Smooth muscle cell (in vitro differentiated cells): ENCODE results near the gene TNS1. TPM values are rescaled to one million over a fixed set of nuclear protein-coding genes. Genes with fewer than 3 reads are reported as not detected.

Experiments
- DNase-seq: peaks from one replicate; lab custom pipeline; 2025; ENCODE audit not compliant: unreplicated experiment; lab: John Stamatoyannopoulos, UW
- H2AFZ ChIP-seq: fragments of 200-600 bp; sonication (generic); 2 replicates; pipeline ENCODE4 v1.6.0; 2016; ENCODE audit warnings: antibody characterized with exemption, low read depth, mild to moderate bottlenecking
- H3F3A ChIP-seq: fragments of 200-600 bp; sonication (generic); 2 replicates; pipeline ENCODE4 v1.6.0; 2017; ENCODE audit warnings: antibody characterized with exemption, low read depth
- H3K27ac ChIP-seq: fragments of 200-600 bp; sonication (generic); 2 replicates; pipeline ENCODE4 v1.5.1; 2016; ENCODE audit warnings: low read depth, mild to moderate bottlenecking
- H3K27me3 ChIP-seq: fragments of 200-600 bp; sonication (generic); 2 replicates; pipeline ENCODE4 v1.6.1; 2016; ENCODE audit warnings: low read depth, mild to moderate bottlenecking
- H3K36me3 ChIP-seq: fragments of 200-600 bp; sonication (generic); 2 replicates; pipeline ENCODE4 v1.5.1; 2016; ENCODE audit warnings: low read depth
- H3K4me1 ChIP-seq: fragments of 200-600 bp; sonication (generic); 2 replicates; pipeline ENCODE4 v1.5.1; 2016; ENCODE audit warnings: low read depth
- H3K4me2 ChIP-seq: fragments of 200-600 bp; sonication (generic); 2 replicates; pipeline ENCODE4 v1.6.0; 2016; ENCODE audit warnings: mild to moderate bottlenecking
- H3K4me3 ChIP-seq: fragments of 200-600 bp; sonication (generic); 2 replicates; pipeline ENCODE4 v1.5.1; 2016; ENCODE audit warnings: mild to moderate bottlenecking
- H3K79me2 ChIP-seq: fragments of 200-600 bp; sonication (generic); 2 replicates; pipeline ENCODE4 v1.6.0; 2016; ENCODE audit warnings: low read depth, mild to moderate bottlenecking
- H3K9ac ChIP-seq: fragments of 200-600 bp; sonication (generic); 2 replicates; pipeline ENCODE4 v1.6.0; 2016; ENCODE audit warnings: low read depth
- H3K9me3 ChIP-seq: fragments of 200-600 bp; sonication (generic); replicated peaks from 2 replicates; pipeline ENCODE4 v1.5.1; 2016; ENCODE audit warnings: low read depth
- H4K20me1 ChIP-seq: fragments of 200-600 bp; sonication (generic); 2 replicates; pipeline ENCODE4 v1.6.0; 2016; ENCODE audit warnings: low read depth
- WGBS: methylation state at CpG from one replicate; pipeline ENCODE4 v1.1.7; 2016; ENCODE audit warnings: low lambda C conversion rate; 5-methylcytosine and 5-hydroxymethylcytosine counted together
- polyA plus RNA-seq: library from polyadenylated mRNA; unstranded; fragments of >200 nt; fragmentation: Nextera tagmentation; extraction: Ambion mirVana; gene quantifications from 2 replicates; pipeline ENCODE4 v1.2.1, GENCODE V29; 2016
- total RNA-seq: library from RNA; depleted of rRNA; stranded (reverse); fragments of >200 nt; gene quantifications from 2 replicates; pipeline ENCODE4 v1.2.3, GENCODE V29; 2014
- TF ChIP-seq, protein P1 (sequence below): fragments of 200-600 bp; sonication (generic); IDR thresholded peaks from 2 replicates; pipeline ENCODE4 v1.5.1; 2017; ENCODE audit warnings: borderline replicate concordance, mild to moderate bottlenecking, antibody characterized with exemption; ENCODE audit not compliant: insufficient read depth, poor library complexity, severe bottlenecking

The TNS1 gene
- total and polyA plus RNA-seq, 2 experiments from 2014 or later = 52.3 to 61.5 TPM

DNA sequence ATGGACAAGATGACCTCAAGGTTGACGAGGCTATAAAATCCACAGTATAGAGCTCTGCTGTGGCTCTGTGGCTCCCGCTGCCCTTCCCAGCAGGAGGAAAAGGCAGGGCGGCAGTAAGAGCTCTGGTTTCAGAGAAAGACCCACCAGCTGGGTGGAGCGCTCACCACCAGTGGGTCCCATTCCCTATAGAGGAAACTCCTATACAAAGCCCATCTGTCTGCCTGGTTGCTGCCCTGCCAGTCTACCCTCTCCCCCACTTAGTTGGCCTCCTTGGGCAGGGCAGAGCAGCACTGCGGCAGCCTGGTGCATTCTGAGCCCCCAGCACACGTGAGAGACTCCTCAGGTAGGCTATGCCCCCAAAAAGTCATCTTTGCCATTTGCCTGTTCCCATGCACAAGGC, 26.5 kb downstream of the TNS1 start:
- 94% methylated on average over 6 of the region's 6 CpGs for WGBS
- Histone ChIP-seq H3F3A (no peaks in the 10 kb centered on the region), H3K36me3 (no peaks in the 10 kb centered on the region), H3K79me2 (peaks cover 31% of the 10 kb centered on the region), H3K27me3 (no peaks in the 10 kb centered on the region), H3K27ac (no peak overlapping the region), H3K9ac (no peak overlapping the region), H2AFZ (no peak overlapping the region), H3K4me1 (peaks cover 19% of the 10 kb centered on the region), H3K9me3 (no peaks in the 10 kb centered on the region), H3K4me3 (no peak overlapping the region), H3K4me2 (no peak overlapping the region), H4K20me1 (peaks cover 95% of the 10 kb centered on the region)
- DNase-seq = no peak
- TF ChIP-seq, protein P1, sequence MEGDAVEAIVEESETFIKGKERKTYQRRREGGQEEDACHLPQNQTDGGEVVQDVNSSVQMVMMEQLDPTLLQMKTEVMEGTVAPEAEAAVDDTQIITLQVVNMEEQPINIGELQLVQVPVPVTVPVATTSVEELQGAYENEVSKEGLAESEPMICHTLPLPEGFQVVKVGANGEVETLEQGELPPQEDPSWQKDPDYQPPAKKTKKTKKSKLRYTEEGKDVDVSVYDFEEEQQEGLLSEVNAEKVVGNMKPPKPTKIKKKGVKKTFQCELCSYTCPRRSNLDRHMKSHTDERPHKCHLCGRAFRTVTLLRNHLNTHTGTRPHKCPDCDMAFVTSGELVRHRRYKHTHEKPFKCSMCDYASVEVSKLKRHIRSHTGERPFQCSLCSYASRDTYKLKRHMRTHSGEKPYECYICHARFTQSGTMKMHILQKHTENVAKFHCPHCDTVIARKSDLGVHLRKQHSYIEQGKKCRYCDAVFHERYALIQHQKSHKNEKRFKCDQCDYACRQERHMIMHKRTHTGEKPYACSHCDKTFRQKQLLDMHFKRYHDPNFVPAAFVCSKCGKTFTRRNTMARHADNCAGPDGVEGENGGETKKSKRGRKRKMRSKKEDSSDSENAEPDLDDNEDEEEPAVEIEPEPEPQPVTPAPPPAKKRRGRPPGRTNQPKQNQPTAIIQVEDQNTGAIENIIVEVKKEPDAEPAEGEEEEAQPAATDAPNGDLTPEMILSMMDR = no peak

DNA sequence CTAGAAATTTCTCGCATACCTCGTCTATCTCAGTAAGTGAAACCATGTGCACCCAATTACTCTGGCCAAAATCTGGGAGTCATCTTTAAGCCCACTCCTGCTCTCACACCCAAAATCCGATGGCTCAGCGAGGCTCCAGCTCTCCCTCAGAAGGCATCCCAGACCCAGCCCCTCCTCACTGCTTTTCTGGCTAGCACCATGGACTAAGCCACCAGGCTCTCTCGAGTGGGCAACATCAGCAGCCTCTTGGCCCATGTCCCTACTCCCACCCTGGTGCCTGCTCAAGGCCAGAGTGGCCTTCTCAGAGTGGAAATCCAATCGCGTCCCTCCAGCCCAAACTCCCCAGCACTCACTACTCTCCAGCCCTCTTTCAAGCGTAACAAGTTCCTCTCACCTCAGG, 27.2 kb downstream of the TNS1 start:
- TF ChIP-seq, protein P1 = no peak
- peaks cover 36% of the 10 kb centered on the region for H3K79me2 ChIP-seq
- H3K9ac ChIP-seq = no peak overlapping the region
- no peak overlapping the region for H3K4me2 ChIP-seq
- peaks cover 92% of the 10 kb centered on the region for H4K20me1 ChIP-seq
- no peak overlapping the region for H3K27ac ChIP-seq
- H3K27me3 ChIP-seq = no peaks in the 10 kb centered on the region
- peaks cover 19% of the 10 kb centered on the region for H3K4me1 ChIP-seq
- DNase-seq = no peak
- no peak overlapping the region for H2AFZ ChIP-seq
- no peaks in the 10 kb centered on the region for H3K9me3 ChIP-seq
- no peak overlapping the region for H3K4me3 ChIP-seq
- no peaks in the 10 kb centered on the region for H3F3A ChIP-seq
- H3K36me3 ChIP-seq = peaks cover under 1% of the 10 kb centered on the region
- WGBS = 91% methylated on average over 8 of the region's 8 CpGs

DNA sequence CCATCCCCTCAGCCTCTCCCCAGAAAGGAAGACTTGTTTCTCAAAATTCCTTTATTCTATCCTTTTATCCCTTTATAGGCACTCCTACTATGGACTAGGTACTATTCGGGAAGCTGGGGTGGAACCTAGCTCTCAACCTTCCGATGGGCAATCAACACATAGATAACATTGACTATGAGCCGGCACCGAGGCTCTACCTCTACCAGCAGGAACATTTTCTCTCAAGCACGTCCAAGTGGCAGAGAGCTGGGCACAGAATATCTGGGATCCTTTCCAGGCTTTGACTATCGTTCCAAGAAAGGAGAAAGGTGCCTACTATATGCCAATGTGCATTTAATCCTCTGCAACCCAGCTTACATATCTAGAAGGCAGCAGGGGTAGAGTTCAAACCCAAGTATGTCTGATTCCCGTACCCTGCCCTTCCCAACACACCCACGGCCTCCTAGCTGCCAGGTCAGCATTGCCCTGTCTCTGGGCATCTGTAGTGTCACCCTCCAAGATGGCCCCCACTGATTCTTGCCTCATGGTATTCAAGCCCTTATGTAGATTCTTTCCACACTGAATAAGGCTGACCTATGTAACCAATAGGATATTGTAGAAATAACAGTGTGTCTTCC, 28.3 kb downstream of the TNS1 start:
- peaks cover 14% of the 10 kb centered on the region for H3K4me1 ChIP-seq
- H3K9ac ChIP-seq = no peak overlapping the region
- no peak overlapping the region for H3K27ac ChIP-seq
- no peak overlapping the region for H2AFZ ChIP-seq
- WGBS = 91% methylated on average over 8 of the region's 8 CpGs
- peaks cover 92% of the 10 kb centered on the region for H4K20me1 ChIP-seq
- TF ChIP-seq, protein P1 = no peak
- H3K4me3 ChIP-seq = no peak overlapping the region
- peaks cover 47% of the 10 kb centered on the region for H3K79me2 ChIP-seq
- peaks cover 7% of the 10 kb centered on the region for H3K36me3 ChIP-seq
- H3K9me3 ChIP-seq = no peaks in the 10 kb centered on the region
- no peak for DNase-seq
- H3K27me3 ChIP-seq = no peaks in the 10 kb centered on the region
- no peaks in the 10 kb centered on the region for H3F3A ChIP-seq
- H3K4me2 ChIP-seq = no peak overlapping the region
